Stimulated activated CD8-positive, alpha-beta memory T cell treated with anti-CD3 and anti-CD28 coated beads, Interleukin-7, amount 100 ng/mL, for 1 hour (primary cell): ENCODE measurements around the gene PLCB4.

Experiments
- DNase-seq, 2 donors: peaks; one replicate each; pipeline ENCODE4 v3.0.0-alpha.2; 2020; ENCODE audit warnings: low read depth in 2 of 2

Gene PLCB4

GRCh38 chr20:9321007-9321406, 252.1 kb downstream of the PLCB4 start:
- DNase-seq, result no peak

GRCh38 chr20:9322661-9323060, 253.8 kb downstream of the PLCB4 start:
- DNase-seq, result no peak

GRCh38 chr20:9323622-9324021, 254.7 kb downstream of the PLCB4 start:
- no peak for DNase-seq

- DNase-seq, result no peak
Measured at GRCh38 chr20:9329355-9330101, 260.6 kb downstream of the PLCB4 start.

- no peak for DNase-seq
Measured at GRCh38 chr20:9330151-9330550, 261.3 kb downstream of the PLCB4 start.

- DNase-seq, result no peak
Measured at GRCh38 chr20:9331707-9332435, 263.0 kb downstream of the PLCB4 start.

GRCh38 chr20:9332791-9333479, 264.0 kb downstream of the PLCB4 start:
- no peak for DNase-seq

GRCh38 chr20:9334866-9335265, 266.0 kb downstream of the PLCB4 start:
- DNase-seq, result no peak

- no peak for DNase-seq
Measured at GRCh38 chr20:9338101-9338500, 269.2 kb downstream of the PLCB4 start.

GRCh38 chr20:9339708-9340107, 270.8 kb downstream of the PLCB4 start:
- no peak for DNase-seq

- DNase-seq, result no peak
Measured at GRCh38 chr20:9342651-9343050, 273.8 kb downstream of the PLCB4 start.

GRCh38 chr20:9344083-9344920, 275.4 kb downstream of the PLCB4 start:
- DNase-seq, result no peak

GRCh38 chr20:9348316-9348715, 279.4 kb downstream of the PLCB4 start:
- DNase-seq, result no peak

GRCh38 chr20:9348747-9349146, 279.9 kb downstream of the PLCB4 start:
- no peak for DNase-seq

GRCh38 chr20:9349249-9349648, 280.4 kb downstream of the PLCB4 start:
- DNase-seq, result no peak

GRCh38 chr20:9352739-9353138, 283.9 kb downstream of the PLCB4 start:
- no peak for DNase-seq

GRCh38 chr20:9353180-9353915, 284.5 kb downstream of the PLCB4 start:
- no peak for DNase-seq

GRCh38 chr20:9353916-9354276, 285.0 kb downstream of the PLCB4 start:
- no peak for DNase-seq

GRCh38 chr20:9354579-9354978, 285.7 kb downstream of the PLCB4 start:
- no peak for DNase-seq

GRCh38 chr20:9358001-9358400, 289.1 kb downstream of the PLCB4 start:
- no peak for DNase-seq
